SU-DHL-6 (cell line): Measurements from ENCODE around the gene ZNF775.

ENCODE experiments used
- CTCF ChIP-seq: fragments of 200-600 bp; sonication (generic); IDR thresholded peaks from one replicate; pipeline ENCODE4 v1.5.1; 2017; ENCODE audit warnings: antibody characterized with exemption, mild to moderate bottlenecking, low read length, moderate library complexity; ENCODE audit not compliant: insufficient read depth, poor library complexity, severe bottlenecking
- EZH2phosphoT487 ChIP-seq: fragments of 200-600 bp; sonication (generic), shearing (Covaris generic); conservative IDR thresholded peaks from 2 replicates; pipeline ENCODE4 v1.6.1; 2018; ENCODE audit warnings: mild to moderate bottlenecking, antibody characterized with exemption, low read length, moderate library complexity, mixed read lengths

GRCh38 chr7:150382844-150383225 lies 3.7 kb downstream of the ZNF775 start:
- no peak for TF ChIP-seq CTCF
- no peak for TF ChIP-seq EZH2phosphoT487
